D341Med (cell line): ENCODE measurements around the gene KIRREL3.
"Not testable (repeated sequence)": the region's sequence is repeated elsewhere in the genome, so short reads cannot be mapped to it uniquely, and the experiment has no call there.

Experiments used
- DNase-seq: peaks from one replicate; pipeline ENCODE4 v3.0.0; 2012; ENCODE audit warnings: low spot score

Gene KIRREL3

DNA sequence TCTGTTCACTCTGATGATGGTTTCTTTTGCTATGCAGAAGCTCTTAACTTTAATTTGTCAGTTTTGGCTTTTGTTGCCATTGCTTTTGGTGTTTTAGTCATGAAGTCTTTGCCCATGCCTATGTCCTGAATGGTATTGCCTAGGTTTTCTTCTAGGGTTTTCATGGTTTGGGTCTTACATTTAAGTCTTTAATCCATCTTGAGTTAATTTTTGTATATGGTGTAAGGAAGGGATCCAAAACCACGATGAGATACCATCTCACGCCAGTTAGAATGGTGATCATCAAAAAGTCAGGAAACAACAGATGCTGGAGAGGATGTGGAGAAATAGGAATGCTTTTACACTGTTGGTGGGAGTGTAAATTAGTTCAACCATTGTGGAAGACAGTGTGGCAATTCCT, 48.0 kb downstream of the KIRREL3 start:
- not testable (repeated sequence) for DNase-seq

DNA sequence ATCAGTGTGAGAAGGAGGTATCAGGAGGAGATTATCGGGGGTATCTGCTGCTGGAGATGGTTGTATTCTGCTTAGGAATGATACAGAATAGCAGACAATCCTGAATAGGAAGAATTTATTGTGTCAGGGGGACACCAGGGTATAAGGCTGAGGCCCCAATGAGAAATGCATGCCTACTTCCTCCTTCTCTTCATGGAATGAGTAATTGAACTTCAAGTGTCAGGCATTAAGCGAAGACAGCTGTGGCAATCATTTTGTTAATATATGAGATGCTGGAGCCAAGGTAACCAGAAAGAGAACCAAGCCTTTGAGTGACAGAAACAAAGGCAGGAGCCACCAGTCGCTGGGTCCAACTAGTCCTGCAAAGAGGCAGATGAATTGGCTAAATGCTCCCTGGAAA, 49.1 kb downstream of the KIRREL3 start:
- DNase-seq: no peak

DNA sequence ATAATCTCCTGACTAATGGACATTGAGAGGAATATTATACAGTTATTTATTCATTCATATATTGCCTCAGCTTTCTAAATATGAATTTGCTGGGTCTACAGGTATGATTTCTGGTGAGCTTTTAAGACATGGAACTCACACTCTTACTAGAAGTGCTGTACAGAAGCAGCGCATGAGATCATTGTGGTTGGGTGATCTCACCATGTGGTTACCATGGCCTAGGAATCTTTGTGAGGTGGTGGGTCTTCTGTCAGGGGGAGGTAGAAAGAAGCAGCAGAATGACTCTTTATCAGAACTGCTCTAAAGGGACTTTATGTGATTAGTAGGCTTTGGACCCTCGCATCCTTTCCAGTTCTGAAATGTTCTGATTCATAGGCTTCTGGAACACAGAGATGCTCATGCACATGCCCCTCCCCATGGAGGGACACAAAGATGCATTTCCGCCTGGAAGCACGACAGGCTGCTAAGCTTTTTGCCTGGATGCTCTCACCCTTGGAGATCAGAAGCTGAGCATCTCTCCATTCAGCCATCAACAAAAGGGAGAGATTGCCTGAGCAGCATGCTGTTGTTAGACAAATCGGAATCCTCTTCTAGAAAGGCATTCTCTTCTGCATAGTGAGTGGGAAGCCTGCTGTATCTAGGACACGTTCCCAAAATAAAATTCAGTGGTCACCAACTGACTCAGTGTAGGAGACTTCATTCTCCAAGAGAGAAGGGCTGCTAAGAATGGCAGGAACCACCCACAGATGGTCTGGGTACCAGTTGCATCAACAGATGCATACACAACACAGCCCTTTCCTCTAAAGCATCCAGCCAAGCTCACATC, 51.3 kb downstream of the KIRREL3 start:
- no peak for DNase-seq

- no peak for DNase-seq
Measured at GRCh38 chr11:126948563-126948962, 52.0 kb downstream of the KIRREL3 start.

DNA sequence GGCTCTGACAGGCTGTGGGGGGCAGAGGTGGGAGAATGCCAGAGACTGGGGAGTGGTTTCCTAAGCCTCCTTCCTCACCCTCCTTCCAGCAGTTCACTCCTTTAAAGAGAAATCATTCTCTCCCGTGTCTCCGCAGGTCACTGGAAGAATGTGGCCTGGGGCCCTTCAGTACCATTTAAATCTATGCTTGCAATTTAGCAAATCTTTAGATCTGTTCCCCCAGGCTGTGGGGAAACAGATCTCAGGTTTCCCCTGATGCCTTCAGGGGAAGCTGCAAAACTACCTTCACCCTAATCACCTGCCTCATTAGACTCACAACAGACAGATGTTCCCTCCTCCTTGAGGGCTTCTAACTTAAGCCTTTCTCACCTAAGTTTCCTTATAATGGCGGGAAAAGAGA, 55.3 kb downstream of the KIRREL3 start:
- DNase-seq: no peak

DNA sequence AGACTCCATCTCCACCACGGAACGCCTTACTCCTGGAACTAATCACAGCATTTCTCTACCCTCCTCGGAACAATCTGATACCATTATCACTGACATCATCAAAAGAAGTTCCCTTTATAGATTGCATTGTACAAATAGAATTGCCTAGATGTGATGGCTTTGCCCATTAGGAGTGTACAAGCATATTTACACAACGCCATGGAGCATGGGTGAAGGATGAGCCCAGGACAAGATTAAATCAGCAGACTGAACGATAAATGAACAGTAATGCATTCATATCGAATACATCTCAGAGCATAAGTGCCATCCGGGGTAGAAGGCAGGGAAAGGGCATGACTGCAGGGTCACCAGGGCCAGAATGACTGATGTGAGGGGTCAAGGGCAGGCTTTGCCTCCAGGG, 57.3 kb downstream of the KIRREL3 start:
- DNase-seq: no peak

- no peak for DNase-seq
Measured at GRCh38 chr11:126942146-126942545, 58.4 kb downstream of the KIRREL3 start.

GRCh38 chr11:126939552-126939951, 61.0 kb downstream of the KIRREL3 start:
- DNase-seq: no peak

DNA sequence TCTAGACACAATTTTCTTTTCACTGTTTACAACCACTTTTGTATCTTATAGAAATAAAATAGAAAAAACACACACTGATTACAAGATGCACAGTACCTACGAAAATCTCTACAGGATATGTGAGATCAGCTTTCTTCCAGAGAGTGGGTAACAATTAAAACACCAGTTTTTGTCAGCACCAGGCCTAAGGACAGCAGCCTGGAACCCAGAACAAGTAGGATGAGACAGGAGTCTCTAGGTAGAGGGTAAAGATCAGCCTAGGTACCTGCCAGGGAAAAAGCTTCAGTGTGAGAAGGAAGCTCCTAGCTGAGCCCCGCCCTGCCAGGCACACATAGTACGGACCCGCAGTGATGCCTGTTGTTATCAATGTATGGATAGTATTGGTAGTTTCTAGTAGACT, 61.9 kb downstream of the KIRREL3 start:
- no peak for DNase-seq

GRCh38 chr11:126930091-126930841, 70.3 kb downstream of the KIRREL3 start:
- DNase-seq: no peak

DNA sequence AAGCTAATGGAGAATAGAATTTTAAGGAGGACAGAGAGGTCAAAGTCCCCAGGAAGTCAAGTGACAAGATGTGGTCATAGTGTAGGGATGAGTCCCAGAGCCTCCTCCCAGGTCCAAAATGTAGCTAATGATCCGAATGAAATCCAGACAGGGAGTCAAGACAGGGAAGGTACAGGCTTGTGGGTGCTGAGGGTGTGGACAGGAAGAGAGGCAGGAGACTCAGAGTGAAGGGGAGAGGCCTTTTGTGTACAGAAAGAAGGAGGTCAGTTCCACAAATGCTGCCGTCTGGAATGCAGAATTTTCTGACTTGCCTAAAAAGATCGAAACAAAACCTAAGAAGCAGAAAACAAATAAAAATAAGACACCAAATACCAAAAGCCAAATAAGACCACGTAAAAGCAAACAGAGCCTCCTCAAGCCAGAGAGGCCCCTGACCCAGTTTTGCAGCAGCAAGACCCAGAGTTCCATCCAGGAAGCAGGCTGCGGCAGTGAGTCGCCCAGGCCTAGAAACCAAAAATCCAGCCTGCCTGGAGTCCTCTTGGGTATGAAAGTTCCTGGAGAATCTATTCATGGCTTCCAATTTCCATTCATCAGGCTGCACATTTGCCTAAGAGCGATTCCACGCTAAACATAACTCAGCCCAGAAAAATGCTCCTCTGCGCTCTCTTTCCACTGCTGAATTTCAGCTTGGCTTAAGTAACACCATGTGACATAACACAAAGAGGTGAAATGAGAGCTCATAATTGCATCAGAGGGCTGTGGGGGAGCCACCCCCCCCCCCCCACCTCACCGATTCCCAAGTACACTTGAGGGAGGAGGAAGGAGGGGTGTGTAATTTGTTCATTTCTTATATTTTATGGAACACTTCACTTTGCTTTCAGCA, 71.2 kb downstream of the KIRREL3 start:
- DNase-seq: no peak

- no peak for DNase-seq
Measured at GRCh38 chr11:126927623-126928022, 72.9 kb downstream of the KIRREL3 start.

GRCh38 chr11:126926376-126926791, 74.2 kb downstream of the KIRREL3 start:
- DNase-seq: no peak

- DNase-seq: no peak
Measured at GRCh38 chr11:126925321-126926093, 75.1 kb downstream of the KIRREL3 start.

GRCh38 chr11:126924376-126925040, 76.1 kb downstream of the KIRREL3 start:
- no peak for DNase-seq

- DNase-seq: no peak
Measured at GRCh38 chr11:126920833-126921232, 79.7 kb downstream of the KIRREL3 start.

DNA sequence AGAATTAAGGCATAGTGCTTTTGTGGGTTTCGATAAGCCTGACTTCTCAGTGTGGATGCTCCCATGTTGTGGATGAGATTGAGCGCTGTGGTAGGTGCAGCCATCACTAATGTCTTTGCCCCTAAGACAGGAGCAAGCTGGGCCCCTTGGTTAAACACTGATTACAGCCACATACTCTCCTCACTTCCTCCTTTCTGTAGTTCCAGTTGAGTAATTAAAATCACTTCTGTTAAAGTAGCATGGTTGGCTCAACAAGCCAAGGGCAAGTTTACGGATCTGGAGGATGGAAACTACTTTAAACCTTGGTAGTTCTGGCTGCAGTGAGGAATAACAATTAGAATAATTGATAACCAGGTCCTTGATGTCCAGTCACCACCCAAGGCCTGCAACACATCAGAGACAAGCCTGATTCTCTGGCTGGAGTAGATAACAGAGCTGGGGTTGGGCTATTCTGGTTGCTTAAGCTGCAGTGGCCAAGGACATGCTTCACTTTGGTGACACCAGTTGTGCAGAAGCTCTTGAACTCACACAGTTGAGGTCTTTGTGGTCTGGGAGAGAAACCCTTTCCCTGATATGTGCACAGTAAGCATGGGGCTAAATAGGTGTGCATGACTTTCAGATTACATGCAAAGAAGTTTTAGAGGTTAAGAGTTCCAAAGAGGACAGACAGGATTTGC, 81.3 kb downstream of the KIRREL3 start:
- DNase-seq: no peak

GRCh38 chr11:126918556-126918955, 82.0 kb downstream of the KIRREL3 start:
- DNase-seq: no peak

- no peak for DNase-seq
Measured at GRCh38 chr11:126917531-126918204, 82.9 kb downstream of the KIRREL3 start.

- DNase-seq: no peak
Measured at GRCh38 chr11:126915430-126915829, 85.1 kb downstream of the KIRREL3 start.
